Astrocyte (in vitro differentiated cells and primary cell): ENCODE data around the gene KRT39.

Source experiments
- CTCF ChIP-seq: IDR thresholded peaks from 2 replicates; pipeline ENCODE4 v1.5.1; 2011; ENCODE audit warnings: low read depth, mild to moderate bottlenecking, inconsistent platforms, low read length, moderate library complexity; ENCODE audit not compliant: insufficient read depth
- EZH2 ChIP-seq: IDR thresholded peaks from 2 replicates; pipeline ENCODE4 v1.6.1; 2012; ENCODE audit warnings: mild to moderate bottlenecking, low read length, inconsistent platforms; ENCODE audit not compliant: insufficient read depth

- TF ChIP-seq CTCF (no peak), EZH2 (no peak)
Measured at GRCh38 chr17:40937384-40937819, 29.3 kb downstream of the KRT39 start, which contains the start of gene KRT23.
